Calu3 (cell line): ENCODE measurements around the gene KAT14. TPM values are rescaled to one million over a fixed set of nuclear protein-coding genes. Genes with fewer than 3 reads are reported as not detected.
"Not testable (repeated sequence)": the region's sequence is repeated elsewhere in the genome, so short reads cannot be mapped to it uniquely, and the experiment has no call there.

Experiments
- BruUV-seq: library from RNA; stranded (reverse); fragments of 400-500 nt; replicated peaks from 2 replicates; lab custom pipeline; 2021; lab: Mats Ljungman, UMichigan
- CTCF ChIA-PET: fragments of 300-600 bp; sonication (Branson Sonifier 250); formaldehyde crosslinking; loops from one replicate; lab custom pipeline; 2022; ENCODE audit warnings: antibody characterized with exemption; lab: Charles Lee
- DNase-seq: peaks from one replicate; pipeline ENCODE4 v3.0.0; 2022
- H3K27ac Mint-ChIP-seq: one replicate; pipeline ENCODE4 v1.8.0; 2022; ENCODE audit warnings: mixed read lengths; ENCODE audit not compliant: unreplicated experiment
- H3K27me3 Mint-ChIP-seq: one replicate; pipeline ENCODE4 v1.8.0; 2022; ENCODE audit warnings: mixed read lengths; ENCODE audit not compliant: unreplicated experiment
- H3K36me3 Mint-ChIP-seq: one replicate; pipeline ENCODE4 v1.8.0; 2022; ENCODE audit warnings: mild to moderate bottlenecking, moderate library complexity, mixed read lengths; ENCODE audit not compliant: insufficient read depth, unreplicated experiment
- H3K4me1 Mint-ChIP-seq: one replicate; pipeline ENCODE4 v1.8.0; 2022; ENCODE audit warnings: mild to moderate bottlenecking, low read depth, mixed read lengths; ENCODE audit not compliant: unreplicated experiment
- H3K4me3 Mint-ChIP-seq: one replicate; pipeline ENCODE4 v1.8.0; 2022; ENCODE audit warnings: mild to moderate bottlenecking, low read depth, moderate library complexity, mixed read lengths; ENCODE audit not compliant: unreplicated experiment
- H3K9me3 Mint-ChIP-seq: one replicate; pipeline ENCODE4 v1.8.0; 2022; ENCODE audit warnings: low read depth, mixed read lengths; ENCODE audit not compliant: unreplicated experiment
- CTCF ChIP-seq: fragments of 200-600 bp; IDR thresholded peaks from one replicate; pipeline ENCODE4 v1.8.0; 2022; ENCODE audit warnings: antibody characterized with exemption; ENCODE audit not compliant: unreplicated experiment
- intact Hi-C: fragments of 100-400 bp; cut with micrococcal nuclease; formaldehyde crosslinking; loops from one replicate; pipeline ENCODE4 v1.10.0; 2022; ENCODE audit not compliant: unreplicated experiment
- total RNA-seq: library from RNA; stranded (reverse); gene quantifications from 2 replicates; pipeline ENCODE4 v1.2.3, GENCODE V29; 2022

KAT14 gene
- total RNA-seq, 1 experiment from 2014 or later: 3.1 TPM

GRCh38 chr20:18091623-18092022 is 46.0 kb upstream of the KAT14 start:
- BruUV-seq: no TSS peak
- Mint-ChIP-seq H3K9me3 (no peaks in the 10 kb centered on the region), H3K4me1 (no peaks in the 10 kb centered on the region), H3K4me3 (no peak overlapping the region), H3K27me3 (no peaks in the 10 kb centered on the region), H3K27ac (no peak overlapping the region), H3K36me3 (no peaks in the 10 kb centered on the region)
- intact Hi-C loops: no loop called here
- DNase-seq: no peak
- TF ChIP-seq CTCF: no peak
- CTCF ChIA-PET: no interaction called here

- no peak for TF ChIP-seq CTCF
- CTCF ChIA-PET: no interaction called here
These were observed 44.8 kb upstream of the KAT14 start for GRCh38 chr20:18092890-18093289.

GRCh38 chr20:18093388-18093787 is 44.3 kb upstream of the KAT14 start:
- H3K4me3 Mint-ChIP-seq: no peak overlapping the region
- H3K9me3 Mint-ChIP-seq: no peaks in the 10 kb centered on the region
- no peaks in the 10 kb centered on the region for H3K27me3 Mint-ChIP-seq
- no peaks in the 10 kb centered on the region for H3K4me1 Mint-ChIP-seq
- BruUV-seq: no TSS peak
- TF ChIP-seq CTCF: no peak
- no peak overlapping the region for H3K27ac Mint-ChIP-seq
- intact Hi-C loops: no loop called here
- CTCF ChIA-PET: no interaction called here
- H3K36me3 Mint-ChIP-seq: no peaks in the 10 kb centered on the region
- DNase-seq: no peak

More at GRCh38 chr20:18092890-18093289, 44.8 kb upstream of the KAT14 start:
- intact Hi-C loops: no loop called here
- H3K9me3 Mint-ChIP-seq: no peaks in the 10 kb centered on the region
- no peaks in the 10 kb centered on the region for H3K4me1 Mint-ChIP-seq
- H3K4me3 Mint-ChIP-seq: no peak overlapping the region
- no TSS peak for BruUV-seq
- DNase-seq: no peak
- H3K27me3 Mint-ChIP-seq: no peaks in the 10 kb centered on the region
- H3K36me3 Mint-ChIP-seq: no peaks in the 10 kb centered on the region
- no peak overlapping the region for H3K27ac Mint-ChIP-seq

GRCh38 chr20:18094191-18094590 is 43.5 kb upstream of the KAT14 start:
- no peaks in the 10 kb centered on the region for H3K36me3 Mint-ChIP-seq
- H3K27me3 Mint-ChIP-seq: no peaks in the 10 kb centered on the region
- no TSS peak for BruUV-seq
- no peaks in the 10 kb centered on the region for H3K9me3 Mint-ChIP-seq
- DNase-seq: no peak
- no peak overlapping the region for H3K4me3 Mint-ChIP-seq
- TF ChIP-seq CTCF: no peak
- intact Hi-C loops: no loop called here
- no peak overlapping the region for H3K27ac Mint-ChIP-seq
- H3K4me1 Mint-ChIP-seq: no peaks in the 10 kb centered on the region
- CTCF ChIA-PET: no interaction called here

GRCh38 chr20:18100569-18100968 is 37.1 kb upstream of the KAT14 start:
- H3K36me3 Mint-ChIP-seq, DNase-seq, CTCF ChIA-PET, H3K27ac Mint-ChIP-seq, H3K27me3 Mint-ChIP-seq, intact Hi-C loops, BruUV-seq, H3K9me3 Mint-ChIP-seq, H3K4me1 Mint-ChIP-seq, H3K4me3 Mint-ChIP-seq: not testable (repeated sequence)
